Right lobe of liver (tissue), 6 donors: ENCODE measurements around the gene ACOX2. TPM values are rescaled to one million over a fixed set of nuclear protein-coding genes. Genes with fewer than 3 reads are reported as not detected.

Experiments used
- ATAC-seq, 4 donors: fragments of 200-7000 bp; cut with Tn5 transposase; one replicate each; pipeline ENCODE4 v1.9.1; 2020; ENCODE audit warnings: mild to moderate bottlenecking in 4 of 4, moderate library complexity in 4 of 4
- DNase-seq, 3 donors: peaks; one replicate each; pipeline ENCODE4 v3.0.0-alpha.2; 2020
- H3K27ac ChIP-seq, 3 donors: fragments of 200-600 bp; one replicate each; pipeline ENCODE4 v1.8.0; 2022
- H3K27me3 ChIP-seq, 2 donors: fragments of 200-600 bp; one replicate each; pipeline ENCODE4 v1.8.0; 2022
- H3K36me3 ChIP-seq, 4 donors: fragments of 200-600 bp; sonication (generic) in 1 of 4; one replicate each; pipeline versions ENCODE4 v1.5.1 to v1.8.0; 2017 to 2022; ENCODE audit warnings: control low read depth in 1 of 4
- H3K4me1 ChIP-seq, 4 donors: fragments of 200-600 bp; sonication (generic) in 1 of 4; one replicate each; pipeline versions ENCODE4 v1.5.1 to v1.8.0; 2017 to 2022; ENCODE audit warnings: control low read depth in 1 of 4
- H3K4me3 ChIP-seq, 3 donors: fragments of 200-600 bp; one replicate each; pipeline ENCODE4 v1.8.0; 2022
- H3K9me3 ChIP-seq, 4 donors: fragments of 200-600 bp; sonication (generic) in 1 of 4; one replicate each; pipeline versions ENCODE4 v1.5.1 to v1.8.0; 2017 to 2022; ENCODE audit warnings: control low read depth in 1 of 4
- POLR2A ChIP-seq: fragments of 450-650 bp; IDR thresholded peaks from one replicate; pipeline ENCODE4 v1.6.1; 2017; ENCODE audit warnings: antibody characterized with exemption, mild to moderate bottlenecking
- WGBS: methylation state at CpG from one replicate; pipeline ENCODE4 v1.1.6; 2018; ENCODE audit warnings: low coverage, low lambda C conversion rate; ENCODE audit not compliant: insufficient coverage; ENCODE audit errors: missing lambda C conversion rate; 5-methylcytosine and 5-hydroxymethylcytosine counted together
- intact Hi-C, 2 donors: fragments of 100-400 bp; cut with DNase I; formaldehyde crosslinking; loops; one replicate each; pipeline versions ENCODE4 v1.11.2 to v1.14.1; 2022
- long read RNA-seq: library from polyadenylated mRNA; unstranded; transcript quantifications from one replicate; pipeline ENCODE4 v2.0.0, GENCODE V29; 2019
- total RNA-seq, 6 experiments: library from RNA; depleted of rRNA in 2 of 6; stranded (reverse); fragments of >200 nt in 2 of 6; fragmentation: NEBNext Ultra II Directional in 3 of 6; extraction: Animal tissue kit (Norgen Biotek cat#: 25700) in 3 of 6; gene quantifications; one replicate each; pipeline versions ENCODE4 v1.1.0 to v1.2.4, GENCODE V29; 2016 to 2023
- TF ChIP-seq, protein P1 (sequence below), 4 donors: fragments of 200-600 bp in 3 of 4; fragments of 450-650 bp in 1 of 4; IDR thresholded peaks; one replicate each; pipeline versions ENCODE4 v1.5.1 to v1.8.0; 2016 to 2022; ENCODE audit warnings: antibody characterized with exemption in 4 of 4, mild to moderate bottlenecking in 2 of 4
- donor health status: DM: no; HTN: yes; CAD: no.
- donor health status: DM: no; HTN: no; CAD: no.
- donor health status: DM: no; HTN: no; CAD: no.
- donor health status: DM: no; HTN: yes; CAD: no.
- donor health status: DM: no; HTN: yes; CAD: no.

The ACOX2 gene
- 100 to 1,000 TPM in 3 of 6 experiments, 10 to 100 TPM in 3; 67.8 to 269 (median 149) TPM for total RNA-seq
- long read RNA-seq, transcript ACOX2-201 (15 exons, 2,426 nt), result major isoform, 14 of 31 reads
- long read RNA-seq, partial matches to known transcripts, result 6 of 31 reads
- long read RNA-seq, other reads (novel, unspliced or antisense), result 8 of 31 reads

DNA sequence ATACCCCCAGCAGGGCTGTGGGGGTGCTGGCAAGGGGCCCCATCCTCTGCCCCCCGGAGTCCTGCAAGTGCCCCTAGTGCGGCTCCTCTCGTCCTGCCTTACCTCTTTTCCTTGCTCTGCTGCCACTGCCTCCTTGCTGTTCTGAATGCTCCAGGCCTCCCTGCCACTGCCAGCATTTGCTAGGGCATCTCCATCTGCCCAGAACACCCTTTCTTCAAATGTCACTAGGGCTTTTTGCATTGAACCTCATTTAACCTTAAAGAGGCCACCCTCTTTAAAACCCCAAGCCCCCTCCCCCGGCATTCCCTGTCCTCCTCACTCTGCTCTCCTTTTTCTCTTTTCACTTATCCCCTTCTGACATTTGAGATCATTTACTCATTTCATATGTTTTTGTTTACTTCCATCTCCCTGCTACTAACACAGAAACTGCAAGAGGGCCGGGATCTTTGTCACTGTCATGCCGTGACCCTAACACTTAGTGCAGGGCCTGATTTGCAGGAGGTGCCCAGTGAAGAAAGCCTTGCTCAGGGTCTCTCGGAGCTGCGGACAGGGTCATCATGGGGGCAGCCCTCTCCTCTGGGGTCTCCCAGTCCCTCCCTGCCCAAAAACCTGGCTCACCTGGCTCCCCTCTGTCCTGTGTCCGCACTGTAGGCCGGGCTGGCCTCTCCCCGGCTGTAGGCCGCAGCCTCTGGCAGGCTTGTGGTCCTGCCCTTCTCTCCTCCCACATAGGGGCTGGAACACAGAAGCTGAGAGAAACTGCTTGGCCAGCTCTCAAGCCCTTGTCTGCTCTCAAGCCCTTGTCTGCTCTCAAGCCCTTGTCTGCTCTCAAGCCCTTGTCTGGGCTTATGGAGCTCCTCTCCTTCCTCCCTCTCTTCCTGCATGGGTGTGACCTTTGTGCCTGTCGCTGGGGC is at the start of gene ACOX2:
Gene ACOX2, minus strand, starts transcription at position 690 of the 911 bp plus-strand sequence. CDS start 2,084 bp downstream, outside the sequence.
- H3K4me3 ChIP-seq, result peak within 1 kb of the TSS; percentile 34 to 72 (median 71)
- intact Hi-C loops, result loop anchor here (10.0 kb wide), 1 partner anchor 222 kb away; no protein-coding TSS in a partner anchor
- peaks cover 0 to 64% (median 31%) of the 10 kb centered on the region in 4 donors for H3K4me1 ChIP-seq
- no peaks in the 10 kb centered on the region for H3K27me3 ChIP-seq
- TF ChIP-seq, protein P1, sequence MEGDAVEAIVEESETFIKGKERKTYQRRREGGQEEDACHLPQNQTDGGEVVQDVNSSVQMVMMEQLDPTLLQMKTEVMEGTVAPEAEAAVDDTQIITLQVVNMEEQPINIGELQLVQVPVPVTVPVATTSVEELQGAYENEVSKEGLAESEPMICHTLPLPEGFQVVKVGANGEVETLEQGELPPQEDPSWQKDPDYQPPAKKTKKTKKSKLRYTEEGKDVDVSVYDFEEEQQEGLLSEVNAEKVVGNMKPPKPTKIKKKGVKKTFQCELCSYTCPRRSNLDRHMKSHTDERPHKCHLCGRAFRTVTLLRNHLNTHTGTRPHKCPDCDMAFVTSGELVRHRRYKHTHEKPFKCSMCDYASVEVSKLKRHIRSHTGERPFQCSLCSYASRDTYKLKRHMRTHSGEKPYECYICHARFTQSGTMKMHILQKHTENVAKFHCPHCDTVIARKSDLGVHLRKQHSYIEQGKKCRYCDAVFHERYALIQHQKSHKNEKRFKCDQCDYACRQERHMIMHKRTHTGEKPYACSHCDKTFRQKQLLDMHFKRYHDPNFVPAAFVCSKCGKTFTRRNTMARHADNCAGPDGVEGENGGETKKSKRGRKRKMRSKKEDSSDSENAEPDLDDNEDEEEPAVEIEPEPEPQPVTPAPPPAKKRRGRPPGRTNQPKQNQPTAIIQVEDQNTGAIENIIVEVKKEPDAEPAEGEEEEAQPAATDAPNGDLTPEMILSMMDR (IDR thresholded peaks at IDR 0.05), result no peak
- TF ChIP-seq POLR2A, result peak; percentile 57
- no peaks in the 10 kb centered on the region for H3K9me3 ChIP-seq
- WGBS, result 13% methylated on average over 8 of the region's 13 CpGs
- peak; percentile 73 to 92 (median 89) for DNase-seq
- peak within 1 kb of the TSS; percentile 72 to 90 (median 83) for H3K27ac ChIP-seq
- ATAC-seq, result peak; percentile 72 to 86 (median 78)
- peaks cover 0 to 32% (median 14%) of the 10 kb centered on the region in 4 donors for H3K36me3 ChIP-seq

DNA sequence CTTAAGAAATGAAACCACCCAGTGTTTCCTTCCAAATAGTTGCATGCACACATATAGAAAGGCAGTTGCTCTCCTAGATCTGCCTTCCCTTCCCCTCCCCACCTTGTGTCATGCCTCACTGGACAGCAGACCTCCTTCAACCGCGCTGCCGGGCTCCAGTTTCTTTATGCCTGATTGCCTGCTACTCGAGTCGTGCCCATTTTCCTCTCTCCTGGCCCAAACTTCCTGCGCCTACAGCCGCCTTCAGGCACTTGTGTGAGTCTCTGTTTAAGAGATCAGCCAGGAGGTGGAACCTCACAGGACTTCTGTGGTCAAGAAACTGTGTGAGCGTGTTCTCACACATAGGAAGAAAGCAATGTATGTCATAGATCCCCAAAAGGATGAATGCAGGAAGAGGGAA is 49.0 kb upstream of the ACOX2 start:
- WGBS, result 62% methylated on average over 8 of the region's 8 CpGs
- H3K27me3 ChIP-seq, result no peaks in the 10 kb centered on the region
- no peaks in the 10 kb centered on the region for H3K36me3 ChIP-seq
- no peak overlapping the region for H3K4me3 ChIP-seq
- intact Hi-C loops, result no loop called here
- H3K27ac ChIP-seq, result no peak overlapping the region
- DNase-seq (no peak), ATAC-seq (no peak)
- no peaks in the 10 kb centered on the region for H3K4me1 ChIP-seq
- H3K9me3 ChIP-seq, result no peaks in the 10 kb centered on the region
- TF ChIP-seq POLR2A, result no peak
- TF ChIP-seq, protein P1 (IDR thresholded peaks at IDR 0.05), result no peak

DNA sequence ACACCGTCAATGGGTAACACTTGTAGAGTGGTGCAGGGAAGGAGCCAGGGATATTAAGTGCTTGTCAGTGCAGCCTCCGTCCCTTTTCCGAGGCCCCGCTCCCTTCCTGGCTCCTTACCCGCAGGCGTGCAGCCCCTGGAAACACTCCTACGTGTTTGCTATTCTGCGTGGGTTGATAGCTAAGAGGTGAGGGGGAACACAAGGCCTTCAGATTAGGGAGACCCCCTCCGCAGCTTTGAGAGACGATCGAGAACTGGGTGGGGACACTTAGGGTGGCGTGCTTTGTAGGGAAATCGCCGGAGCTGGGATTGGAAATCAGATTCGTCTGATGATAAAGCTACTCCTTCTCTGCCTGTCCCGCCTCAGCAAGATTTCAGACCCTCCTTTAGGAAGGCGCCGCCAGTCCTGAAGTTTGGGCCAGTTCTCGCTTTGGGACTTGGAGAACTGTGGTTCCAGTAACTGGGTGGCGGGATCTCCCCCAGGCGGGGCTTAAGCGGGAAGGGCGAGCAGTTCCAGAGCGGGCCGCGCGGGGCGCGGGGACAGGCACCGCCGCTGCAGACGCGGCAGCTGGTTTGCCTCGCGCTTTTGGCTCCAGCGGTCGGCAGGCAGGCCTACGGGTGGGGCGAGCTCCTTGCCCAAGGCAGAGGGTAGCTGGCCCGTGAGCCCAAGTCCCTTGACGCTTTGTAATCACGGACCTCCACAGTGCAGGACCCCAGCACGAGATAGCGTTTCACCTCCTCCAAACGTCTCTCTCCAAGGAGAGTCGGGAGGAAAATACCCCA is 48.2 kb upstream of the ACOX2 start:
- 5% methylated on average over 17 of the region's 46 CpGs for WGBS
- DNase-seq, result peak; percentile 84 to 88 (median 87)
- Histone ChIP-seq H3K27ac (peak overlapping the region; percentile 51 to 87 (median 55)), H3K36me3 (no peaks in the 10 kb centered on the region), H3K4me3 (peak overlapping the region; percentile 46 to 64 (median 56)), H3K4me1 (no peaks in the 10 kb centered on the region), H3K9me3 (no peaks in the 10 kb centered on the region), H3K27me3 (no peaks in the 10 kb centered on the region)
- peak; percentile 96 to 97 (median 97) for ATAC-seq
- no peak for TF ChIP-seq POLR2A
- TF ChIP-seq, protein P1 (IDR thresholded peaks at IDR 0.05), result peak; percentile 69 to 91 (median 76)
- intact Hi-C loops, result no loop called here

DNA sequence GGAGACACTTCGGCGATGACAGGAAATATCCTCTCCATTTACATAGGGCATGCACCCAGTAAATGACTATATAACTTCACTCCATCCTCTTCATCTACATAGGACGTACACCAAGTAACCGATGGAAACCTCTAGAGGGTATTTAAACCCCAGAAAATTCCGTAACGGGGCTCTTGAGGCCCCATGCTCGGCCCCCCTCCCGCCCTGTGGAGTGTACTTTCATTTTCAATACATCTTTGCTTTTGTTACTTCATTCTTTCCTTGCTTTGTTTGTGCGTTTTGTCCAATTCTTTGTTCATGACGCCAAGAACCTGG is 47.7 kb upstream of the ACOX2 start:
- Histone ChIP-seq H3K4me3 (peak overlapping the region; percentile 46 to 64 (median 56)), H3K27me3 (no peaks in the 10 kb centered on the region), H3K36me3 (no peaks in the 10 kb centered on the region), H3K4me1 (no peaks in the 10 kb centered on the region), H3K27ac (peak overlapping the region; percentile 51 to 87 (median 55)), H3K9me3 (no peaks in the 10 kb centered on the region)
- WGBS, result 31% methylated on average over 10 of the region's 10 CpGs
- DNase-seq (no peak), ATAC-seq (peak; percentile 5 to 42 (median 20))
- TF ChIP-seq, protein P1 (IDR thresholded peaks at IDR 0.05), result no peak
- no peak for TF ChIP-seq POLR2A
- intact Hi-C loops, result no loop called here
